Endothelial cell of umbilical vein (primary cell): ENCODE measurements around the gene GCM1. TPM values are rescaled to one million over a fixed set of nuclear protein-coding genes. Genes with fewer than 3 reads are reported as not detected.

Source experiments
- BruUV-seq: library from RNA; stranded (reverse); fragments of 400-500 nt; replicated peaks from 2 replicates; lab custom pipeline; 2021; lab: Mats Ljungman, UMichigan
- CTCF ChIA-PET: fragments of 300-600, 350-600 bp; sonication (Branson Sonifier 250); formaldehyde crosslinking; loops from one replicate; lab custom pipeline; 2021; ENCODE audit warnings: antibody characterized with exemption, inconsistent platforms; lab: Charles Lee
- POLR2A ChIA-PET: fragments of 300-600, 350-600 bp; sonication (Branson Sonifier 250); formaldehyde crosslinking; loops from one replicate; lab custom pipeline; 2021; ENCODE audit warnings: antibody characterized with exemption, inconsistent platforms; lab: Charles Lee
- DNase-seq: peaks from one replicate; pipeline ENCODE4 v3.0.0-alpha.2; 2011; ENCODE audit warnings: low read depth, low spot score
- FAIRE-seq: peaks from 2 replicates; lab custom pipeline; 2011; peaks lifted over from hg19 to GRCh38; lab: Jason Lieb, UNC
- H2AFZ ChIP-seq: 2 replicates; pipeline ENCODE4 v1.6.0; 2012; ENCODE audit warnings: low read depth, low read length, control low read depth, inconsistent platforms
- H3K27ac ChIP-seq: 2 replicates; pipeline ENCODE4 v1.5.1; 2011; ENCODE audit warnings: low read depth, mild to moderate bottlenecking, control low read depth, low read length, moderate library complexity; ENCODE audit not compliant: insufficient read depth
- H3K27me3 ChIP-seq, 2 experiments: 2 replicates each; pipeline versions ENCODE4 v1.6.0 to v1.6.1; 2011; ENCODE audit warnings: low read length in 2 of 2, mixed read lengths in 1 of 2; ENCODE audit not compliant: control insufficient read depth in 2 of 2, insufficient read depth in 2 of 2
- H3K36me3 ChIP-seq, 2 experiments: 2 replicates in 1 of 2; 3 replicates in 1 of 2; pipeline ENCODE4 v1.5.1; 2011; ENCODE audit warnings: low read length in 2 of 2, mild to moderate bottlenecking in 1 of 2, moderate library complexity in 1 of 2; ENCODE audit not compliant: control insufficient read depth in 2 of 2, insufficient read depth in 2 of 2; ENCODE audit errors: extremely low read depth in 1 of 2
- H3K4me1 ChIP-seq: 3 replicates; pipeline ENCODE4 v1.5.1; 2011; ENCODE audit warnings: mild to moderate bottlenecking, low read length; ENCODE audit not compliant: control insufficient read depth, insufficient read depth; ENCODE audit errors: extremely low read depth
- H3K4me2 ChIP-seq: 2 replicates; pipeline ENCODE4 v1.6.1; 2011; ENCODE audit warnings: low read length, control low read depth, mixed read lengths; ENCODE audit not compliant: insufficient read depth
- H3K4me3 ChIP-seq, 3 experiments: fragments of 200-600 bp in 1 of 3; sonication (generic), shearing (Covaris generic) in 1 of 3; replicated peaks in 1 of 3; 2 replicates each; pipeline ENCODE4 v1.5.1; 2011 to 2016; ENCODE audit warnings: control low read depth in 3 of 3, low read length in 3 of 3, mild to moderate bottlenecking in 2 of 3, inconsistent platforms in 1 of 3, low read depth in 1 of 3, moderate library complexity in 1 of 3; ENCODE audit not compliant: insufficient read depth in 1 of 3
- H3K79me2 ChIP-seq: 2 replicates; pipeline ENCODE4 v1.6.0; 2012; ENCODE audit warnings: low read length, inconsistent platforms; ENCODE audit not compliant: control insufficient read depth, insufficient read depth
- H3K9ac ChIP-seq: replicated peaks from 2 replicates; pipeline ENCODE3; 2011; ENCODE audit warnings: low read length, control low read depth; ENCODE audit not compliant: insufficient read depth; ENCODE audit errors: extremely low read depth
- H3K9me1 ChIP-seq: replicated peaks from 3 replicates; pipeline ENCODE4 v1.6.0; 2011; ENCODE audit warnings: mild to moderate bottlenecking, low read length; ENCODE audit not compliant: control insufficient read depth, insufficient read depth; ENCODE audit errors: extremely low read depth
- H3K9me3 ChIP-seq: replicated peaks from 2 replicates; pipeline ENCODE4 v1.5.1; 2012; ENCODE audit warnings: low read length, inconsistent platforms; ENCODE audit not compliant: control insufficient read depth, insufficient read depth
- H4K20me1 ChIP-seq: replicated peaks from 2 replicates; pipeline ENCODE3; 2011; ENCODE audit warnings: mild to moderate bottlenecking, low read length; ENCODE audit not compliant: control insufficient read depth, insufficient read depth; ENCODE audit errors: extremely low read depth
- CTCF ChIP-seq, 2 donors: IDR thresholded peaks; 1 replicate in 1 of 2; 2 replicates in 1 of 2; pipeline ENCODE4 v1.5.1; 2011; ENCODE audit warnings: low read length in 2 of 2, mild to moderate bottlenecking in 2 of 2, moderate library complexity in 2 of 2, control low read depth in 1 of 2, inconsistent platforms in 1 of 2, low read depth in 1 of 2; ENCODE audit not compliant: insufficient read depth in 1 of 2; ENCODE audit errors: extremely low read depth in 1 of 2
- EZH2 ChIP-seq: IDR thresholded peaks from 2 replicates; pipeline ENCODE4 v1.6.1; 2012; ENCODE audit warnings: borderline replicate concordance, low read depth, mild to moderate bottlenecking, moderate library complexity, low read length, inconsistent platforms; ENCODE audit not compliant: severe bottlenecking
- FOS ChIP-seq: IDR thresholded peaks from 2 replicates; pipeline ENCODE4 v1.6.1; 2011; ENCODE audit warnings: mild to moderate bottlenecking, low read length, moderate library complexity, borderline replicate concordance; ENCODE audit not compliant: insufficient read depth
- GATA2 ChIP-seq: IDR thresholded peaks from 2 replicates; pipeline ENCODE4 v1.7.0; 2011; ENCODE audit warnings: low read depth, mild to moderate bottlenecking, moderate library complexity, mixed read lengths, low read length; ENCODE audit not compliant: insufficient read length, insufficient read depth
- JUN ChIP-seq: IDR thresholded peaks from 2 replicates; pipeline ENCODE4 v1.6.1; 2011; ENCODE audit warnings: borderline replicate concordance, low read depth; ENCODE audit not compliant: insufficient read length, insufficient read depth
- MAX ChIP-seq: IDR thresholded peaks from 2 replicates; pipeline ENCODE4 v1.6.1; 2011; ENCODE audit not compliant: insufficient read depth, insufficient read length
- MYC ChIP-seq: IDR thresholded peaks from one replicate; pipeline ENCODE4 v1.6.1; 2011; ENCODE audit warnings: mild to moderate bottlenecking, low read depth, low read length
- POLR2A ChIP-seq: IDR thresholded peaks from 2 replicates; pipeline ENCODE4 v1.6.1; 2012; ENCODE audit warnings: low read depth, mild to moderate bottlenecking, control low read depth, low read length
- POLR2AphosphoS5 ChIP-seq: IDR thresholded peaks from 2 replicates; pipeline ENCODE4 v1.6.1; 2012; ENCODE audit warnings: low read depth, mild to moderate bottlenecking, control low read depth, low read length, moderate library complexity; ENCODE audit not compliant: insufficient read depth
- dilution Hi-C: fragments of 300-500 bp; cut with MboI; formaldehyde crosslinking; loops from one replicate; pipeline ENCODE4 v1.15.0; 2019; ENCODE audit warnings: low sequenced_read_pairs; ENCODE audit not compliant: extremely low pct_ligation_motif_present
- intact Hi-C: fragments of 100-400 bp; cut with micrococcal nuclease; formaldehyde crosslinking; loops from one replicate; pipeline ENCODE4 v1.10.0; 2022
- polyA plus RNA-seq, 4 experiments: library from polyadenylated mRNA; depleted of rRNA in 3 of 4; stranded (reverse) in 3 of 4; unstranded in 1 of 4; fragments of >200 nt; gene quantifications; 2 replicates each; pipeline versions ENCODE4 v1.2.1 to v1.2.3, GENCODE V29; 2011 to 2012; ENCODE audit warnings: missing spikeins in 1 of 4
- total RNA-seq: library from RNA; stranded (reverse); gene quantifications from 2 replicates; pipeline ENCODE4 v1.2.3, GENCODE V29; 2021

The GCM1 gene
- total and polyA plus RNA-seq, 2 donors (not counting 3 experiments of a cell fraction or from before 2014, with no cell fraction given), result not detected

GRCh38 chr6:53125276-53125675 lies 23.4 kb downstream of the GCM1 start:
- Histone ChIP-seq H4K20me1 (no peaks in the 10 kb centered on the region), H3K79me2 (no peaks in the 10 kb centered on the region), H3K36me3 (no peaks in the 10 kb centered on the region), H3K27me3 (peaks cover 0 to 2% of the 10 kb centered on the region in 2 experiments), H3K27ac (no peak overlapping the region), H3K9me3 (no peaks in the 10 kb centered on the region), H3K4me1 (no peaks in the 10 kb centered on the region), H2AFZ (no peak overlapping the region), H3K4me2 (no peak overlapping the region), H3K9me1 (no peaks in the 10 kb centered on the region), H3K9ac (no peak overlapping the region), H3K4me3 (no peak overlapping the region)
- dilution Hi-C loops (no loop called here), intact Hi-C loops (no loop called here)
- DNase-seq (no peak), FAIRE-seq (no peak)
- POLR2A ChIA-PET, result no interaction called here
- CTCF ChIA-PET, result interaction anchor here (1.2 kb wide), 1 partner anchor 38 kb away, joined by 3 read pairs; no protein-coding TSS in a partner anchor
- TF ChIP-seq MYC (no peak), EZH2 (no peak), POLR2A (no peak), JUN (no peak), MAX (no peak), CTCF (IDR thresholded peaks at IDR 0.05; ENCODE audit: extremely low read depth in 1 of 2, insufficient read depth in 1 of 2, low read depth in 1 of 2, low read length in 2 of 2) (no peak), POLR2AphosphoS5 (no peak), GATA2 (no peak), FOS (no peak)
- no TSS peak for BruUV-seq
